Ovary (tissue), 9 donors: ENCODE measurements around the gene ZNF804B. TPM values are rescaled to one million over a fixed set of nuclear protein-coding genes. Genes with fewer than 3 reads are reported as not detected.

Experiments
- DNase-seq, 5 donors: peaks; one replicate each; pipeline ENCODE4 v3.0.0-alpha.2; 2019 to 2020
- H3K27ac ChIP-seq, 2 donors: fragments of 200-600 bp; one replicate each; pipeline versions ENCODE4 v1.5.1 to v1.8.0; 2019 to 2022
- H3K27me3 ChIP-seq: fragments of 200-600 bp; one replicate; pipeline ENCODE4 v1.8.0; 2022
- H3K36me3 ChIP-seq: fragments of 200-600 bp; sonication (generic); one replicate; pipeline ENCODE4 v1.5.1; 2019
- H3K4me1 ChIP-seq: one replicate; pipeline ENCODE4 v1.8.1; 2013; ENCODE audit warnings: mild to moderate bottlenecking, moderate library complexity; ENCODE audit not compliant: insufficient read depth
- H3K4me3 ChIP-seq: fragments of 200-600 bp; sonication (generic); one replicate; pipeline ENCODE4 v1.5.1; 2017
- H3K9me3 ChIP-seq, 2 donors: fragments of 200-600 bp in 1 of 2; sonication (generic) in 1 of 2; one replicate each; pipeline versions ENCODE4 v1.5.1 to v1.8.1; 2013 to 2019; ENCODE audit warnings: mild to moderate bottlenecking in 1 of 2, moderate library complexity in 1 of 2
- CTCF ChIP-seq, 3 donors: fragments of 450-650 bp in 2 of 3; fragments of 200-600 bp in 1 of 3; IDR thresholded peaks; one replicate each; pipeline versions ENCODE4 v1.5.1 to v1.8.0; 2016 to 2022; ENCODE audit warnings: antibody characterized with exemption in 3 of 3, mild to moderate bottlenecking in 1 of 3
- EP300 ChIP-seq: sonication (generic); formaldehyde crosslinking; IDR thresholded peaks from one replicate; pipeline ENCODE4 v1.6.1; 2017; ENCODE audit warnings: antibody characterized with exemption
- POLR2A ChIP-seq: fragments of 450-650 bp; IDR thresholded peaks from one replicate; pipeline ENCODE4 v1.6.1; 2017; ENCODE audit warnings: antibody characterized with exemption, mild to moderate bottlenecking, moderate library complexity
- WGBS, 3 donors: extraction: QIAGEN DNeasy Blood & Tissue Kit in 1 of 3; methylation state at CpG; one replicate each; pipeline versions ENCODE4 v1.1.5 to v1.1.7; 2013 to 2017; 5-methylcytosine and 5-hydroxymethylcytosine counted together
- intact Hi-C, 4 donors: fragments of 100-400 bp; cut with DNase I; formaldehyde crosslinking; loops; one replicate each; pipeline versions ENCODE4 v1.11.0 to v1.15.1; 2022 to 2023
- polyA plus RNA-seq, 2 donors: library from polyadenylated mRNA; stranded (reverse); fragments of 200-250 nt in 1 of 2; fragments of 350-450 nt in 1 of 2; fragmentation: Illumina TruSeq in 1 of 2; extraction: RNeasy Lipid Tissue Mini Kit (QIAGEN cat#74804) in 1 of 2; gene quantifications; one replicate each; pipeline ENCODE4 v1.2.3, GENCODE V29; 2013 to 2014
- total RNA-seq, 7 donors: library from RNA; depleted of rRNA in 2 of 7; stranded (reverse); fragments of >200 nt in 2 of 7; fragmentation: NEBNext Ultra II Directional in 3 of 7; extraction: Animal tissue kit (Norgen Biotek cat#: 25700) in 3 of 7; gene quantifications; one replicate each; pipeline versions ENCODE4 v1.1.0 to v1.2.4, GENCODE V29; 2016 to 2023
- donor health status: DM: no; HTN: no; CAD: no; lungs with moderate emphysema.
- donor health status: DM: no; HTN: no; CAD: no.
- donor health status: Bipolar disorder and iron deficiency.
- donor health status: DM: yes; HTN: yes; CAD: no.
- donor health status: DM: no; HTN: no; CAD: no.
- donor health status: DM: yes; HTN: yes; CAD: no.

Gene ZNF804B
- total and polyA plus RNA-seq, 9 donors = 0.08 to 0.28 (median 0.25) TPM; not detected in 6

GRCh38 chr7:89041240-89041639, 281.7 kb downstream of the ZNF804B start:
- H3K27ac ChIP-seq = no peak overlapping the region
- no peak for DNase-seq
- TF ChIP-seq CTCF (IDR thresholded peaks at IDR 0.05) = no peak
- no peak for TF ChIP-seq EP300
- TF ChIP-seq POLR2A = no peak
- intact Hi-C loops = no loop called here
- no peaks in the 10 kb centered on the region for H3K36me3 ChIP-seq
- no peak overlapping the region for H3K4me3 ChIP-seq
- no peaks in the 10 kb centered on the region for H3K4me1 ChIP-seq
- H3K27me3 ChIP-seq = no peaks in the 10 kb centered on the region
- H3K9me3 ChIP-seq = no peaks in the 10 kb centered on the region
- 85 to 93% (median 89%) methylated on average over 1 of the region's 1 CpG for WGBS, 3 donors

DNA sequence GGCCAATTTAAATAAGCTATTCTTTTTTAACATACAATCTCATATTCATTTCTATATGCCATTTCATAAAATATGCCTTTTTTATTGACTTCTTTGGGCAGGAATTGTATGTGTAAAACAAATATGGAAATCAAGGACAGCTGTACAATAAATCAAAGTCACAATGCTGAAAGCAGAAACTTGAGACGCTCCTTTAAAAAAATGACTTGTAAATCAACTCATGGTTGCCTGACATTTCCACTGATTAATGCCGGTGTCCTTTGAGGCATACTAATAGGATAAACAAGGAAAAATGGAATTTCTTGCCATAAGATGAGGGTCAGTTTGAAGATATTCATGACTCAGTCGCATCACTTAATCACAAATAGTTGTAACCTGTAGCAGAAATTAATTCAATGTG, 283.4 kb downstream of the ZNF804B start:
- H3K27me3 ChIP-seq = no peaks in the 10 kb centered on the region
- H3K9me3 ChIP-seq = no peaks in the 10 kb centered on the region
- H3K4me1 ChIP-seq = no peaks in the 10 kb centered on the region
- H3K4me3 ChIP-seq = no peak overlapping the region
- H3K27ac ChIP-seq = no peak overlapping the region
- no peak for DNase-seq
- TF ChIP-seq EP300 (no peak), CTCF (IDR thresholded peaks at IDR 0.05) (no peak), POLR2A (no peak)
- intact Hi-C loops = no loop called here
- no peaks in the 10 kb centered on the region for H3K36me3 ChIP-seq
- 36 to 39% (median 37%) methylated on average over 3 of the region's 3 CpGs for WGBS, 3 donors

DNA sequence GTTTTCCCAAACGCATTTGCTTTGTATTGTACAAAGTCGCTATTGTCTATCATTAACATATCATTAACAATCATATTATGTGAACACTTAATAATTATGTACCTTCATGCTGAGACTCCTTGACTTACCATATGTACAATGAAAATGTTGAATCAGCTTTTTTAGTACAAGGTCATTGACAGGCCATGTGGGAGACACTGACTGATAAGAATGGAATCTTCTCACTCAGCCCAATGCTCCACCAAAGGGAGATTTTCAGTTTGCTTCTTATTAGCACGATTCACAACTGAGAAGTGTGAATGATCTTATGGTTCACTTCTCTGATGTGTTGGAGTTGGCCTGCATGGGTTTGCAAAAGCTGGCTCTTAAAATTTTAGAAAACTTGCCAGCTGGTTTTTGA, 289.5 kb downstream of the ZNF804B start:
- Histone ChIP-seq H3K27ac (no peak overlapping the region), H3K4me3 (no peak overlapping the region), H3K4me1 (no peaks in the 10 kb centered on the region), H3K36me3 (no peaks in the 10 kb centered on the region), H3K27me3 (no peaks in the 10 kb centered on the region), H3K9me3 (no peaks in the 10 kb centered on the region)
- intact Hi-C loops = no loop called here
- DNase-seq = no peak
- TF ChIP-seq EP300 (no peak), CTCF (IDR thresholded peaks at IDR 0.05) (no peak), POLR2A (no peak)
- 54 to 83% (median 70%) methylated on average over 3 of the region's 3 CpGs for WGBS, 3 donors

- H3K27me3 ChIP-seq = no peaks in the 10 kb centered on the region
- no peak overlapping the region for H3K27ac ChIP-seq
- H3K36me3 ChIP-seq = no peaks in the 10 kb centered on the region
- no peak overlapping the region for H3K4me3 ChIP-seq
- H3K4me1 ChIP-seq = no peaks in the 10 kb centered on the region
- DNase-seq = no peak
- intact Hi-C loops = no loop called here
- TF ChIP-seq CTCF (IDR thresholded peaks at IDR 0.05) = no peak
- TF ChIP-seq POLR2A = no peak
- no peak for TF ChIP-seq EP300
- 83 to 93% (median 90%) methylated on average over 2 of the region's 2 CpGs for WGBS, 3 donors
- H3K9me3 ChIP-seq = no peaks in the 10 kb centered on the region
Measured at GRCh38 chr7:89053130-89053529, 293.6 kb downstream of the ZNF804B start.

DNA sequence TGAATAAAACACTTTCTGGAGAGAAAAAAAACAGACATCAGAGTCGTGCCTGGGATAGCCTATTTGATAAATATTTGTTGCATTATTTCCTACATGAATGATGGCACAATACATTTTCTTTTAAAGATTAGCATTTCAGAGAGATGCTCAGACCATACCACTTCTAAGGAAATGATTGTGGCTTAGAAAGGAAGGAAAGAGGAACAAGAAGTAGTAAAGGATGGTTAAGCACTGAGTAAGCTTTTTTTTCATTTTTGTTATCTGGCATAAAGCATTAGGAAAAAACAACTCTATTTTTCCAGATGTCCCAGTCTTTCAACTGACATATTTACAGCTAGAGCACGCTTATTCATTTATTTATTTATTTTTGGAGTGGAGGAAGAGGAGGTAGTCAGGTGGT, 294.9 kb downstream of the ZNF804B start:
- Histone ChIP-seq H3K27ac (no peak overlapping the region), H3K9me3 (no peaks in the 10 kb centered on the region), H3K36me3 (no peaks in the 10 kb centered on the region), H3K4me3 (no peak overlapping the region), H3K27me3 (no peaks in the 10 kb centered on the region), H3K4me1 (no peaks in the 10 kb centered on the region)
- WGBS, 3 donors = 36 to 65% (median 51%) methylated on average over 2 of the region's 2 CpGs
- no peak for DNase-seq
- TF ChIP-seq POLR2A = no peak
- no peak for TF ChIP-seq CTCF (IDR thresholded peaks at IDR 0.05)
- intact Hi-C loops = no loop called here
